GM23338 (cell line): ENCODE data around the gene GPR153. TPM values are rescaled to one million over a fixed set of nuclear protein-coding genes. Genes with fewer than 3 reads are reported as not detected.

Source experiments
- ATAC-seq: fragments of 200-7000 bp; cut with Tn5 transposase; 3 replicates; pipeline ENCODE4 v1.9.1; 2020
- DNase-seq: peaks from one replicate; pipeline ENCODE4 v3.0.0-alpha.2; 2015; ENCODE audit warnings: low spot score
- H2AFZ ChIP-seq: fragments of 200-600 bp; sonication (generic); 2 replicates; pipeline ENCODE4 v1.8.0; 2016; ENCODE audit warnings: antibody characterized with exemption, mild to moderate bottlenecking, moderate library complexity
- H3F3A ChIP-seq: fragments of 200-600 bp; sonication (generic); replicated peaks from 2 replicates; pipeline ENCODE4 v1.8.0; 2017; ENCODE audit warnings: antibody characterized with exemption, mixed run types, low read depth
- H3K27ac ChIP-seq: fragments of 200-600 bp; sonication (generic); 2 replicates; pipeline ENCODE4 v1.6.1; 2016; ENCODE audit warnings: low read depth
- H3K27me3 ChIP-seq: fragments of 200-600 bp; sonication (generic); 2 replicates; pipeline ENCODE4 v1.8.0; 2016; ENCODE audit warnings: mild to moderate bottlenecking, mixed run types, moderate library complexity; ENCODE audit not compliant: insufficient read depth
- H3K36me3 ChIP-seq: fragments of 200-600 bp; sonication (generic); 2 replicates; pipeline ENCODE4 v1.8.0; 2016; ENCODE audit warnings: mild to moderate bottlenecking; ENCODE audit not compliant: insufficient read depth
- H3K4me1 ChIP-seq: fragments of 200-600 bp; sonication (generic); 2 replicates; pipeline ENCODE4 v1.8.0; 2016; ENCODE audit warnings: mild to moderate bottlenecking, moderate library complexity; ENCODE audit not compliant: insufficient read depth
- H3K4me2 ChIP-seq: fragments of 200-600 bp; sonication (generic); 2 replicates; pipeline ENCODE4 v1.7.1; 2017; ENCODE audit warnings: mixed run types
- H3K4me3 ChIP-seq: fragments of 200-600 bp; sonication (generic); 2 replicates; pipeline ENCODE4 v1.6.1; 2016; ENCODE audit warnings: mixed run types
- H3K79me2 ChIP-seq: fragments of 200-600 bp; sonication (generic); replicated peaks from 2 replicates; pipeline ENCODE4 v1.8.0; 2017; ENCODE audit warnings: mild to moderate bottlenecking; ENCODE audit not compliant: insufficient read depth
- H3K9me2 ChIP-seq: fragments of 200-600 bp; sonication (generic); 2 replicates; pipeline ENCODE4 v1.8.0; 2017; ENCODE audit not compliant: insufficient read depth
- H4K20me1 ChIP-seq: fragments of 200-600 bp; sonication (generic); replicated peaks from 2 replicates; pipeline ENCODE4 v1.8.0; 2017; ENCODE audit warnings: mild to moderate bottlenecking; ENCODE audit not compliant: insufficient read depth
- H3K27ac Mint-ChIP-seq: 2 replicates; pipeline ENCODE4 v1.8.0; 2020; ENCODE audit warnings: inconsistent platforms, mild to moderate bottlenecking, moderate library complexity, mixed read lengths
- H3K27me3 Mint-ChIP-seq: 3 replicates; pipeline ENCODE4 v1.8.0; 2022; ENCODE audit warnings: low read depth, mild to moderate bottlenecking, moderate library complexity, mixed read lengths, inconsistent platforms; ENCODE audit not compliant: insufficient read depth, poor library complexity
- H3K36me3 Mint-ChIP-seq: 3 replicates; pipeline ENCODE4 v1.8.0; 2021; ENCODE audit warnings: low read depth, mild to moderate bottlenecking, inconsistent platforms, moderate library complexity, mixed read lengths
- H3K4me1 Mint-ChIP-seq: 3 replicates; pipeline ENCODE4 v1.8.0; 2020; ENCODE audit warnings: mild to moderate bottlenecking, inconsistent platforms, mixed read lengths
- H3K4me3 Mint-ChIP-seq: 3 replicates; pipeline ENCODE4 v1.8.0; 2021; ENCODE audit warnings: moderate library complexity, mild to moderate bottlenecking, inconsistent platforms, mixed read lengths
- H3K9me3 Mint-ChIP-seq: 3 replicates; pipeline ENCODE4 v1.8.0; 2020; ENCODE audit warnings: moderate library complexity, mild to moderate bottlenecking, inconsistent platforms, mixed read lengths
- CREB1 ChIP-seq: fragments of 250-450 bp; sonication (Bioruptor Pico); IDR thresholded peaks from 2 replicates; pipeline ENCODE4 v1.5.0; 2020; ENCODE audit warnings: low read depth, mild to moderate bottlenecking, moderate library complexity
- ETS1 ChIP-seq: IDR thresholded peaks from 2 replicates; pipeline ENCODE4 v1.6.1; 2016; ENCODE audit warnings: antibody characterized with exemption
- EZH2 ChIP-seq: fragments of 200-600 bp; sonication (generic); IDR thresholded peaks from one replicate; pipeline ENCODE4 v1.8.0; 2017; ENCODE audit warnings: antibody characterized with exemption, mild to moderate bottlenecking, low read depth; ENCODE audit not compliant: unreplicated experiment
- JUNB ChIP-seq: IDR thresholded peaks from one replicate; pipeline ENCODE4 v1.6.1; 2016; ENCODE audit warnings: antibody characterized with exemption; ENCODE audit not compliant: unreplicated experiment
- NANOG ChIP-seq: IDR thresholded peaks from 2 replicates; pipeline ENCODE4 v1.6.1; 2016; ENCODE audit warnings: antibody characterized with exemption, borderline replicate concordance
- STAT1 ChIP-seq: IDR thresholded peaks from one replicate; pipeline ENCODE4 v1.6.1; 2016; ENCODE audit warnings: antibody characterized with exemption; ENCODE audit not compliant: unreplicated experiment
- ZNF331 ChIP-seq: fragments of 250-450 bp; sonication (Bioruptor Pico); IDR thresholded peaks from 2 replicates; pipeline ENCODE4 v1.5.0; 2020; ENCODE audit warnings: low read depth, mild to moderate bottlenecking, moderate library complexity
- polyA plus RNA-seq: library from polyadenylated mRNA; unstranded; fragments of >200 nt; fragmentation: Nextera tagmentation; extraction: Ambion mirVana; gene quantifications from 2 replicates; pipeline ENCODE4 v1.2.1, GENCODE V29; 2016
- total RNA-seq: library from RNA; depleted of rRNA; stranded (reverse); fragments of >200 nt; shearing (Covaris generic); gene quantifications from 2 replicates; pipeline ENCODE4 v1.2.3, GENCODE V29; 2014

Gene GPR153
- total and polyA plus RNA-seq, 2 experiments from 2014 or later = 1.3 to 9.0 TPM

GRCh38 chr1:6279066-6279465 is 18.2 kb upstream of the GPR153 start:
- Histone ChIP-seq H3K4me3 (no peak overlapping the region), H3K9me2 (no peaks in the 10 kb centered on the region), H3K27me3 (no peaks in the 10 kb centered on the region), H4K20me1 (no peaks in the 10 kb centered on the region; the same call in 1 of the 2 replicates), H2AFZ (no peak overlapping the region), H3K27ac (no peak overlapping the region), H3K4me1 (no peaks in the 10 kb centered on the region; the same call in 1 of the 2 replicates), H3F3A (no peaks in the 10 kb centered on the region), H3K79me2 (no peaks in the 10 kb centered on the region), H3K4me2 (no peak overlapping the region), H3K36me3 (no peaks in the 10 kb centered on the region)
- no peaks in the 10 kb centered on the region for H3K9me3 Mint-ChIP-seq
- H3K27me3 Mint-ChIP-seq = peaks cover 11% of the 10 kb centered on the region
- DNase-seq (no peak), ATAC-seq (no peak)
- peaks cover 17% of the 10 kb centered on the region for H3K4me1 Mint-ChIP-seq
- H3K4me3 Mint-ChIP-seq = no peak overlapping the region
- H3K36me3 Mint-ChIP-seq = peaks cover 4% of the 10 kb centered on the region; the same call in 1 of the 3 replicates
- TF ChIP-seq EZH2 (no peak), ETS1 (no peak), ZNF331 (no peak), CREB1 (CRISPR knock-in tag) (no peak), STAT1 (no peak), NANOG (no peak)
- H3K27ac Mint-ChIP-seq = peak overlapping the region; percentile 5; the same call in 1 of the 2 replicates

DNA sequence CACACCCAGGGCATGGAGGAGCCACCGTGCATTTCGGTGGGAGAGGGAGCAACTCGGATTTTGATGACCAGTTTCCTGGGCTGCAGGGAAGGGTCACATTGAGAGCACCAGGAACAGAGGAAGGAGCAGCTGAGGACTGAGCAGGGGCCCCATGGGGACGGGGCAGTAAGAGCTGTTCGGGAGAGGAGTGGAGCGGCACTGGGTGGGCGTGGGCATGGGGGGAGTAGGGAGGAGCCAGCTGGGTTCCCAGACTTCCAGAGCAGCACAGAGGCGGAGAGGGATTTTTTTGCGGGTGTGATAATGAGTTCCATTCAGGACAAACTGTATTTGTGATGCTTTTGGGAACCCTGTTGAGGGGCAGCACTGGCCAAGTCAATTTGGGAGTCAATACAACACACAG is 17.4 kb upstream of the GPR153 start:
- no peak overlapping the region for H2AFZ ChIP-seq
- no peak for ATAC-seq
- peaks cover under 1% of the 10 kb centered on the region; the same call in 1 of the 2 replicates for H3K4me1 ChIP-seq
- Mint-ChIP-seq H3K36me3 (peaks cover 4% of the 10 kb centered on the region; the same call in 1 of the 3 replicates), H3K4me3 (no peak overlapping the region), H3K4me1 (peaks cover 22% of the 10 kb centered on the region), H3K27ac (no peak overlapping the region), H3K27me3 (peaks cover 14% of the 10 kb centered on the region), H3K9me3 (no peaks in the 10 kb centered on the region)
- DNase-seq = no peak
- H4K20me1 ChIP-seq = no peaks in the 10 kb centered on the region; the same call in 1 of the 2 replicates
- H3F3A ChIP-seq = no peaks in the 10 kb centered on the region
- no peak overlapping the region for H3K27ac ChIP-seq
- no peaks in the 10 kb centered on the region for H3K27me3 ChIP-seq
- H3K4me3 ChIP-seq = no peak overlapping the region
- H3K9me2 ChIP-seq = no peaks in the 10 kb centered on the region
- H3K4me2 ChIP-seq = no peak overlapping the region
- H3K79me2 ChIP-seq = no peaks in the 10 kb centered on the region
- TF ChIP-seq JUNB = no peak
- H3K36me3 ChIP-seq = no peaks in the 10 kb centered on the region

DNA sequence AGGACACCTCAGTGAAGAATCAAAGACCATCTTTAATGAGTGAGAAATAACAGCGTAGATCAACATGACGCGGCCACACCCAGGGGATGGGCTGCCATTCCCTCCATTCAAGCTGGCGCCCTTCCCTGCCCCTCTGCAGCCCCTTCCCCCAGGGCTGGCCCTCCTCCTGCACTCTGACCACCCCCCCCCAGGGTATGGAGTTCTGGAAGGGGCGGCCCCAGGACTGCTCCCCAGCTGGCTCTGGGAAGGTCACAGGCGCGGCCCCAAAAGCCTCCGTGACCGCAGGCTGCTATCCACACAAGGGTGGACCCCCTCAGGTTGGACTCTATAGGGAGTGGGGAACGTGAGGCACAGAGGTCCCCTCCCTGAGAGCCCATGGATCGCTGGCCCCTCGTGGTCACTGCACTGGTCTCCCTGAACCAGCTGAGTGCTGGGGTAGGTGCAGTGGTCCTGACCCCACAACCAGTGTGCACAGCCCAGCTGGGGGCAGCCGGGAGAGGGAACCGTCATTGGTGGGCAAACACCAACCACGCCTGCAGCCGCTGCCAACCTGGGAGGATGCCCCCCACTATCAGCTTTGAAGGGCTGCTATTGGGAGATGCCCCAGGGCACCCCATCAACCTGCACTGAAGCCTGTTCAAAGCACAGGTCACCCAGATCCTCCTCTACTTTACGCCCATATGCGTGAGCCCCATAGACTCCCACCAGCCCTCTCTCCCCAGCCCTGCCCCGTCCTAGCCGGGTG is 16.1 kb upstream of the GPR153 start:
- no peaks in the 10 kb centered on the region for H3K9me2 ChIP-seq
- Mint-ChIP-seq H3K27me3 (peaks cover 18% of the 10 kb centered on the region), H3K4me3 (no peak overlapping the region; the same call in 2 of the 3 replicates), H3K9me3 (no peaks in the 10 kb centered on the region), H3K4me1 (peaks cover 31% of the 10 kb centered on the region), H3K36me3 (peaks cover 4% of the 10 kb centered on the region; the same call in 1 of the 3 replicates), H3K27ac (peak overlapping the region; percentile 28; the same call in 1 of the 2 replicates)
- ATAC-seq (no peak), DNase-seq (no peak)
- no peaks in the 10 kb centered on the region for H3K79me2 ChIP-seq
- TF ChIP-seq JUNB (no peak), ZNF331 (no peak), ETS1 (no peak)
- no peaks in the 10 kb centered on the region; the same call in 1 of the 2 replicates for H4K20me1 ChIP-seq
- no peak overlapping the region for H3K4me2 ChIP-seq
- H3K27me3 ChIP-seq = no peaks in the 10 kb centered on the region
- no peaks in the 10 kb centered on the region for H3F3A ChIP-seq
- peaks cover 5% of the 10 kb centered on the region; the same call in 1 of the 2 replicates for H3K4me1 ChIP-seq
- H2AFZ ChIP-seq = no peak overlapping the region
- H3K4me3 ChIP-seq = no peak overlapping the region
- no peaks in the 10 kb centered on the region for H3K36me3 ChIP-seq
- H3K27ac ChIP-seq = no peak overlapping the region
